ENCODE measurements around the gene TAMM41.

Gene TAMM41

DNA sequence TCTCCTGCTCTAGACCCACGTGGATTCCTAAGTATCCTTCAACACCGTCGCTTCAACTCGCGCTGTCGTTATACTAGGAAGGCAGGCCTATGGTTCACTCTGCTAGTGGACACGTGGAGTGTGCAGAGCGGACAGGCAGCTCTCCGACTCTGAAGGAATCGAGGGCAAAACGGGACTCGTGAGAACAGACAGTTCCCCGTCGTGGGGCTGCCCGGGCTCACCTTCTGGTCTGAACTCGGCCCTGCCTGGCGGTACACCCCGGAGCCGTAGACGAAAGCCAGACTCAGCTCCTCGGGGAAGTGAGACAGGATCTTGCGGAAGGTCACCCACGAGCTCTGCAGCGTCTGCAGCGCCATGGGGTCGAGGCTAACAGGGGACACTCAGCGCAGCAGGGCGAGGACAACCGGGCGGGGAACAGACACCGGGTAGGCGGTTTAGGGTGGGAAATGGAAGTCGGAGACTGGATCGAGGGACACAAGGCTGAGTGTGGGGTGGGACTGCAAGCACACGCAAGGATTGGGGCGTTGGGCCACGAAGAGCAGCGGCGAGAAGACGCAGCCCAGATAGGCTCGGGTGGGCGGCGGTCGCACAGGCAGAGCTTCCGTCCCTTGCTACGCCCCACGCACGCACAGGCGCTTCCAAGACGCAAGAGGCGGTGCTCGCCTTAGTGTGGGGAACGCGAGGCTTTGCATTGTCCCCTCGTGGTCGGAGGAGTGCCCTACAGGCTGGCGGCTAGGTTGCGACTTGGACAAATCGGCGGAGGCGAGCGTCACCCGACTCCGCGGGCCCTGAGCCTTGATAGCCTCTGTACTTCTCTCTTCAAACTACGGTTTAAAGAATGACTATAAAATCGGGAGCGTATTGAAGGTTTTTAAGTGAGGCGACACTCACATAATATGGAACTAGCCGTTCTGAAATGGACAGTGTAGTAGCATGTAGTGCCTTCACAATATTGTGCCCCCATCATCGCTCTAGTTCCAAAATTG lies at the start of gene TAMM41 (continued):
- TF ChIP-seq, protein P1, sequence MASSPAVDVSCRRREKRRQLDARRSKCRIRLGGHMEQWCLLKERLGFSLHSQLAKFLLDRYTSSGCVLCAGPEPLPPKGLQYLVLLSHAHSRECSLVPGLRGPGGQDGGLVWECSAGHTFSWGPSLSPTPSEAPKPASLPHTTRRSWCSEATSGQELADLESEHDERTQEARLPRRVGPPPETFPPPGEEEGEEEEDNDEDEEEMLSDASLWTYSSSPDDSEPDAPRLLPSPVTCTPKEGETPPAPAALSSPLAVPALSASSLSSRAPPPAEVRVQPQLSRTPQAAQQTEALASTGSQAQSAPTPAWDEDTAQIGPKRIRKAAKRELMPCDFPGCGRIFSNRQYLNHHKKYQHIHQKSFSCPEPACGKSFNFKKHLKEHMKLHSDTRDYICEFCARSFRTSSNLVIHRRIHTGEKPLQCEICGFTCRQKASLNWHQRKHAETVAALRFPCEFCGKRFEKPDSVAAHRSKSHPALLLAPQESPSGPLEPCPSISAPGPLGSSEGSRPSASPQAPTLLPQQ (tag by site-specific recombination; IDR thresholded peaks at IDR 0.05), result peak; percentile 81
- TF ChIP-seq, protein P2, sequence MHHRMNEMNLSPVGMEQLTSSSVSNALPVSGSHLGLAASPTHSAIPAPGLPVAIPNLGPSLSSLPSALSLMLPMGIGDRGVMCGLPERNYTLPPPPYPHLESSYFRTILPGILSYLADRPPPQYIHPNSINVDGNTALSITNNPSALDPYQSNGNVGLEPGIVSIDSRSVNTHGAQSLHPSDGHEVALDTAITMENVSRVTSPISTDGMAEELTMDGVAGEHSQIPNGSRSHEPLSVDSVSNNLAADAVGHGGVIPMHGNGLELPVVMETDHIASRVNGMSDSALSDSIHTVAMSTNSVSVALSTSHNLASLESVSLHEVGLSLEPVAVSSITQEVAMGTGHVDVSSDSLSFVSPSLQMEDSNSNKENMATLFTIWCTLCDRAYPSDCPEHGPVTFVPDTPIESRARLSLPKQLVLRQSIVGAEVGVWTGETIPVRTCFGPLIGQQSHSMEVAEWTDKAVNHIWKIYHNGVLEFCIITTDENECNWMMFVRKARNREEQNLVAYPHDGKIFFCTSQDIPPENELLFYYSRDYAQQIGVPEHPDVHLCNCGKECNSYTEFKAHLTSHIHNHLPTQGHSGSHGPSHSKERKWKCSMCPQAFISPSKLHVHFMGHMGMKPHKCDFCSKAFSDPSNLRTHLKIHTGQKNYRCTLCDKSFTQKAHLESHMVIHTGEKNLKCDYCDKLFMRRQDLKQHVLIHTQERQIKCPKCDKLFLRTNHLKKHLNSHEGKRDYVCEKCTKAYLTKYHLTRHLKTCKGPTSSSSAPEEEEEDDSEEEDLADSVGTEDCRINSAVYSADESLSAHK (tag by site-specific recombination; IDR thresholded peaks at IDR 0.05), result peak; percentile 68
- TF ChIP-seq, protein P3, sequence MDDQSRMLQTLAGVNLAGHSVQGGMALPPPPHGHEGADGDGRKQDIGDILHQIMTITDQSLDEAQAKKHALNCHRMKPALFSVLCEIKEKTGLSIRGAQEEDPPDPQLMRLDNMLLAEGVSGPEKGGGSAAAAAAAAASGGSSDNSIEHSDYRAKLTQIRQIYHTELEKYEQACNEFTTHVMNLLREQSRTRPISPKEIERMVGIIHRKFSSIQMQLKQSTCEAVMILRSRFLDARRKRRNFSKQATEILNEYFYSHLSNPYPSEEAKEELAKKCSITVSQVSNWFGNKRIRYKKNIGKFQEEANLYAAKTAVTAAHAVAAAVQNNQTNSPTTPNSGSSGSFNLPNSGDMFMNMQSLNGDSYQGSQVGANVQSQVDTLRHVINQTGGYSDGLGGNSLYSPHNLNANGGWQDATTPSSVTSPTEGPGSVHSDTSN (CRISPR knock-in tag; IDR thresholded peaks at IDR 0.05), result peak; percentile 71; the same call in 1 of the 2 replicates
- TF ChIP-seq, protein P4, sequence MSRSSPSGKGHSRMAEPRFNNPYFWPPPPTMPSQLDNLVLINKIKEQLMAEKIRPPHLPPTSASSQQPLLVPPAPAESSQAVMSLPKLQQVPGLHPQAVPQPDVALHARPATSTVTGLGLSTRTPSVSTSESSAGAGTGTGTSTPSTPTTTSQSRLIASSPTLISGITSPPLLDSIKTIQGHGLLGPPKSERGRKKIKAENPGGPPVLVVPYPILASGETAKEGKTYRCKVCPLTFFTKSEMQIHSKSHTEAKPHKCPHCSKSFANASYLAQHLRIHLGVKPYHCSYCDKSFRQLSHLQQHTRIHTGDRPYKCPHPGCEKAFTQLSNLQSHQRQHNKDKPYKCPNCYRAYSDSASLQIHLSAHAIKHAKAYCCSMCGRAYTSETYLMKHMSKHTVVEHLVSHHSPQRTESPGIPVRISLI (tag by site-specific recombination; IDR thresholded peaks at IDR 0.05), result no peak
- TF ChIP-seq RBAK (tag by site-specific recombination; IDR thresholded peaks at IDR 0.05) (no peak), GLI2 (tag by site-specific recombination; IDR thresholded peaks at IDR 0.05; ENCODE audit: borderline replicate concordance, low read depth) (no peak; the same call in 1 of the 2 replicates), ZBTB21 (tag by site-specific recombination; IDR thresholded peaks at IDR 0.05) (peak; percentile 59), ZNF501 (tag by site-specific recombination; IDR thresholded peaks at IDR 0.05) (peak; percentile 99), ZNF629 (tag by site-specific recombination; IDR thresholded peaks at IDR 0.05) (peak; percentile 76), ZNF121 (tag by site-specific recombination; IDR thresholded peaks at IDR 0.05) (no peak), ZNF529 (tag by site-specific recombination; IDR thresholded peaks at IDR 0.05; ENCODE audit: insufficient replicate concordance) (no peak), ZNF114 (tag by site-specific recombination; IDR thresholded peaks at IDR 0.05) (no peak), ZNF223 (tag by site-specific recombination; IDR thresholded peaks at IDR 0.05) (0 out of 2 replicates have a peak, but pooled peaks have one; percentile 40), ZNF366 (tag by site-specific recombination; conservative IDR thresholded peaks at IDR 0.05) (no peak), ZNF560 (tag by site-specific recombination; IDR thresholded peaks at IDR 0.05; ENCODE audit: borderline replicate concordance) (no peak), ZNF677 (tag by site-specific recombination; IDR thresholded peaks at IDR 0.05) (no peak), ZNF76 (tag by site-specific recombination; IDR thresholded peaks at IDR 0.05; ENCODE audit: borderline replicate concordance, low read depth) (peak; percentile 44; the same call in 1 of the 2 replicates), KLF7 (tag by site-specific recombination; IDR thresholded peaks at IDR 0.05; ENCODE audit: borderline replicate concordance) (peak; percentile 99), ZNF221 (tag by site-specific recombination; IDR thresholded peaks at IDR 0.05; ENCODE audit: borderline replicate concordance) (no peak), ZNF585B (tag by site-specific recombination; IDR thresholded peaks at IDR 0.05) (no peak), TRIM28 (IDR thresholded peaks at IDR 0.05; ENCODE audit: borderline replicate concordance, low read length) (no peak)
- TF ChIP-seq, protein P5, sequence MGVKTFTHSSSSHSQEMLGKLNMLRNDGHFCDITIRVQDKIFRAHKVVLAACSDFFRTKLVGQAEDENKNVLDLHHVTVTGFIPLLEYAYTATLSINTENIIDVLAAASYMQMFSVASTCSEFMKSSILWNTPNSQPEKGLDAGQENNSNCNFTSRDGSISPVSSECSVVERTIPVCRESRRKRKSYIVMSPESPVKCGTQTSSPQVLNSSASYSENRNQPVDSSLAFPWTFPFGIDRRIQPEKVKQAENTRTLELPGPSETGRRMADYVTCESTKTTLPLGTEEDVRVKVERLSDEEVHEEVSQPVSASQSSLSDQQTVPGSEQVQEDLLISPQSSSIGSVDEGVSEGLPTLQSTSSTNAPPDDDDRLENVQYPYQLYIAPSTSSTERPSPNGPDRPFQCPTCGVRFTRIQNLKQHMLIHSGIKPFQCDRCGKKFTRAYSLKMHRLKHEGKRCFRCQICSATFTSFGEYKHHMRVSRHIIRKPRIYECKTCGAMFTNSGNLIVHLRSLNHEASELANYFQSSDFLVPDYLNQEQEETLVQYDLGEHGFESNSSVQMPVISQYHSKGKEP (tag by site-specific recombination; IDR thresholded peaks at IDR 0.05), result 0 out of 2 replicates have a peak, but pooled peaks have one; percentile 29
- TF ChIP-seq, protein P6, sequence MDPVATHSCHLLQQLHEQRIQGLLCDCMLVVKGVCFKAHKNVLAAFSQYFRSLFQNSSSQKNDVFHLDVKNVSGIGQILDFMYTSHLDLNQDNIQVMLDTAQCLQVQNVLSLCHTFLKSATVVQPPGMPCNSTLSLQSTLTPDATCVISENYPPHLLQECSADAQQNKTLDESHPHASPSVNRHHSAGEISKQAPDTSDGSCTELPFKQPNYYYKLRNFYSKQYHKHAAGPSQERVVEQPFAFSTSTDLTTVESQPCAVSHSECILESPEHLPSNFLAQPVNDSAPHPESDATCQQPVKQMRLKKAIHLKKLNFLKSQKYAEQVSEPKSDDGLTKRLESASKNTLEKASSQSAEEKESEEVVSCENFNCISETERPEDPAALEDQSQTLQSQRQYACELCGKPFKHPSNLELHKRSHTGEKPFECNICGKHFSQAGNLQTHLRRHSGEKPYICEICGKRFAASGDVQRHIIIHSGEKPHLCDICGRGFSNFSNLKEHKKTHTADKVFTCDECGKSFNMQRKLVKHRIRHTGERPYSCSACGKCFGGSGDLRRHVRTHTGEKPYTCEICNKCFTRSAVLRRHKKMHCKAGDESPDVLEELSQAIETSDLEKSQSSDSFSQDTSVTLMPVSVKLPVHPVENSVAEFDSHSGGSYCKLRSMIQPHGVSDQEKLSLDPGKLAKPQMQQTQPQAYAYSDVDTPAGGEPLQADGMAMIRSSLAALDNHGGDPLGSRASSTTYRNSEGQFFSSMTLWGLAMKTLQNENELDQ (tag by site-specific recombination; IDR thresholded peaks at IDR 0.05; ENCODE audit: low read depth), result no peak
- TF ChIP-seq, protein P7, sequence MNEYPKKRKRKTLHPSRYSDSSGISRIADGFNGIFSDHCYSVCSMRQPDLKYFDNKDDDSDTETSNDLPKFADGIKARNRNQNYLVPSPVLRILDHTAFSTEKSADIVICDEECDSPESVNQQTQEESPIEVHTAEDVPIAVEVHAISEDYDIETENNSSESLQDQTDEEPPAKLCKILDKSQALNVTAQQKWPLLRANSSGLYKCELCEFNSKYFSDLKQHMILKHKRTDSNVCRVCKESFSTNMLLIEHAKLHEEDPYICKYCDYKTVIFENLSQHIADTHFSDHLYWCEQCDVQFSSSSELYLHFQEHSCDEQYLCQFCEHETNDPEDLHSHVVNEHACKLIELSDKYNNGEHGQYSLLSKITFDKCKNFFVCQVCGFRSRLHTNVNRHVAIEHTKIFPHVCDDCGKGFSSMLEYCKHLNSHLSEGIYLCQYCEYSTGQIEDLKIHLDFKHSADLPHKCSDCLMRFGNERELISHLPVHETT (tag by site-specific recombination; IDR thresholded peaks at IDR 0.05), result peak; percentile 45; the same call in 1 of the 2 replicates

All from HEK293 (cell line).